BJ (cell line): ENCODE results near the gene RCAN2. TPM values are rescaled to one million over a fixed set of nuclear protein-coding genes. Genes with fewer than 3 reads are reported as not detected.
"Not testable (repeated sequence)": the region's sequence is repeated elsewhere in the genome, so short reads cannot be mapped to it uniquely, and the experiment has no call there.

Experiments used
- CTCF ChIA-PET: fragments of 350-600 bp; formaldehyde crosslinking; extraction: SDS; loops from one replicate; lab custom pipeline; 2021; ENCODE audit warnings: antibody characterized with exemption, inconsistent platforms; lab: Yijun Ruan, JAX
- POLR2A ChIA-PET: fragments of 300-600 bp; sonication (Branson Sonifier 250); formaldehyde crosslinking; extraction: SDS; loops from one replicate; lab custom pipeline; 2021; ENCODE audit warnings: antibody characterized with exemption; lab: Charles Lee
- DNase-seq: peaks from one replicate; pipeline ENCODE4 v3.0.0-alpha.2; 2011; ENCODE audit warnings: low read depth
- H3K27me3 ChIP-seq: 2 replicates; pipeline ENCODE4 v1.6.0; 2011; ENCODE audit warnings: low read length; ENCODE audit not compliant: control insufficient read depth, insufficient read depth
- H3K36me3 ChIP-seq: 2 replicates; pipeline ENCODE4 v1.5.1; 2011; ENCODE audit warnings: low read length; ENCODE audit not compliant: control insufficient read depth, insufficient read depth
- H3K4me3 ChIP-seq: 2 replicates; pipeline ENCODE4 v1.5.1; 2011; ENCODE audit warnings: low read depth, mild to moderate bottlenecking, control low read depth, low read length
- polyA plus RNA-seq: library from polyadenylated mRNA; depleted of rRNA; stranded (reverse); fragments of >200 nt; gene quantifications from 2 replicates; pipeline ENCODE4 v1.2.3, GENCODE V29; 2011
- TF ChIP-seq, protein P1 (sequence below): IDR thresholded peaks from 2 replicates; pipeline ENCODE4 v1.5.1; 2011; ENCODE audit warnings: low read depth, mild to moderate bottlenecking, control low read depth, inconsistent platforms, low read length, moderate library complexity; ENCODE audit not compliant: insufficient read depth

The RCAN2 gene
- polyA plus RNA-seq, 1 experiment: 5.9 TPM

DNA sequence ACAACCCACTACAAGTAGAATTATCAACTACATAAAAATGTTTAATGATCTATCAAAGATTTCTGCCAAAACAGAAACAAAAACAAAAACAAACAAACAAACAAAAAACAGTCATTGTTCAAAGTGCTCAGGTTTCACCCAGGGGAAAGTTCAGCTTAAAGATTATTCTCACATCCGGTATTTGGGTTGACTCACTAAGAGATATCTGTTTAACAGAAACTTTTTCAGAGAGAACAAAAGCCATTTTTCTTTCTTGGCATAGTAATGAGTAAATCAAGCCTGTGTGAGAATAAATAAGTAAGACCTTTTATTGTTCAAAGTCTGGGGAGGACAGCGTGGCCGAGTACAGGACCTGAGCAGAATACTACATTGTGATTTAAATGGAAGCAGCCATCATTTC is 143.6 kb downstream of the RCAN2 start:
- POLR2A ChIA-PET: no interaction called here

DNA sequence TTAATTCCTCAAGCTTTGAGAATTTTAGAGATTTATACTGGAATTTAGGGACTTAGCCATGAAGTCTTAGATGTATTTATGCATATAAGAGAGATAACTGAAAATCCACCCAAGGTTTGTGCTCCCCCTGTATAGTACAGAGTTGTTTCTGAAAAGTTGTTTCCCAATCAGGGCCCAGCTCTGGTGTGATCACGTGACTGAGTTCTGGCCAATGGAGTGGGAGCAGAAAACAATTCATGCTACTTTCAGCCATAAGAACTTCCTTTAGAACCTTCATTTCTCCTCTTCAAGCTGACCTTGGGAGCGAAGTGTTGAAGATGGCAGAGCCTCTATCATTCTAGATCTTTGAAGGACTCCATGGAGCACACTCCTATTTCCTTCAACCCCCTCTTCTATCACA is 151.0 kb downstream of the RCAN2 start:
- CTCF ChIA-PET: interaction anchor here (0.7 to 1.3 kb wide), 2 partner anchors 10 to 12 kb away, joined by 3 read pairs; no protein-coding TSS in a partner anchor
- H3K27me3 ChIP-seq: no peaks in the 10 kb centered on the region
- DNase-seq: no peak
- TF ChIP-seq, protein P1, sequence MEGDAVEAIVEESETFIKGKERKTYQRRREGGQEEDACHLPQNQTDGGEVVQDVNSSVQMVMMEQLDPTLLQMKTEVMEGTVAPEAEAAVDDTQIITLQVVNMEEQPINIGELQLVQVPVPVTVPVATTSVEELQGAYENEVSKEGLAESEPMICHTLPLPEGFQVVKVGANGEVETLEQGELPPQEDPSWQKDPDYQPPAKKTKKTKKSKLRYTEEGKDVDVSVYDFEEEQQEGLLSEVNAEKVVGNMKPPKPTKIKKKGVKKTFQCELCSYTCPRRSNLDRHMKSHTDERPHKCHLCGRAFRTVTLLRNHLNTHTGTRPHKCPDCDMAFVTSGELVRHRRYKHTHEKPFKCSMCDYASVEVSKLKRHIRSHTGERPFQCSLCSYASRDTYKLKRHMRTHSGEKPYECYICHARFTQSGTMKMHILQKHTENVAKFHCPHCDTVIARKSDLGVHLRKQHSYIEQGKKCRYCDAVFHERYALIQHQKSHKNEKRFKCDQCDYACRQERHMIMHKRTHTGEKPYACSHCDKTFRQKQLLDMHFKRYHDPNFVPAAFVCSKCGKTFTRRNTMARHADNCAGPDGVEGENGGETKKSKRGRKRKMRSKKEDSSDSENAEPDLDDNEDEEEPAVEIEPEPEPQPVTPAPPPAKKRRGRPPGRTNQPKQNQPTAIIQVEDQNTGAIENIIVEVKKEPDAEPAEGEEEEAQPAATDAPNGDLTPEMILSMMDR: no peak
- H3K4me3 ChIP-seq: no peak overlapping the region
- POLR2A ChIA-PET: no interaction called here
- no peaks in the 10 kb centered on the region for H3K36me3 ChIP-seq

More for the DNA sequence above, 143.6 kb downstream of the RCAN2 start:
- H3K36me3 ChIP-seq: no peaks in the 10 kb centered on the region
- no peak overlapping the region for H3K4me3 ChIP-seq
- no peak for DNase-seq
- TF ChIP-seq, protein P1: no peak
- H3K27me3 ChIP-seq: no peaks in the 10 kb centered on the region
- CTCF ChIA-PET: no interaction called here

DNA sequence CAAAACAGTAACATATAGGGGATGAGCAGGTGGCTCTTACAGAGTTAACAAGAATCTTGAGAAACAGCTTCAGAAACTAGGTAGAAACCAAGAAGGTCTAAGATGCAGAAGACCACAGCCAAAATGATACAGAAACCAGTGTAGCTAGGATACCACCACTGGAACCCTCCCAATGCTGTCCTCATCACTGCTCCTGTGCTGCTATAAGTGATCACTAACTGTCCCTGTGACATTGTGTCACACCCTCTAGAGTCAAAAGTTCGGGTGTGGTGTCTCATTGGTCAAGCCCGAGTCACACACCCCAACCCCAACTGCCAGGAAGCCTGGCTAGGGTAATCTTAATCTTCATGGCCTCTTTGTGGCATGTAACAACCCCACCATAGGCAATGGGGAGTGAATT is 153.1 kb downstream of the RCAN2 start:
- Histone ChIP-seq H3K27me3 (no peaks in the 10 kb centered on the region), H3K4me3 (no peak overlapping the region), H3K36me3 (no peaks in the 10 kb centered on the region)
- ChIA-PET POLR2A (no interaction called here), CTCF (interaction anchor here (1.1 kb wide), 1 partner anchor 11 kb away, joined by 4 read pairs; no protein-coding TSS in a partner anchor)
- no peak for DNase-seq
- TF ChIP-seq, protein P1: no peak

DNA sequence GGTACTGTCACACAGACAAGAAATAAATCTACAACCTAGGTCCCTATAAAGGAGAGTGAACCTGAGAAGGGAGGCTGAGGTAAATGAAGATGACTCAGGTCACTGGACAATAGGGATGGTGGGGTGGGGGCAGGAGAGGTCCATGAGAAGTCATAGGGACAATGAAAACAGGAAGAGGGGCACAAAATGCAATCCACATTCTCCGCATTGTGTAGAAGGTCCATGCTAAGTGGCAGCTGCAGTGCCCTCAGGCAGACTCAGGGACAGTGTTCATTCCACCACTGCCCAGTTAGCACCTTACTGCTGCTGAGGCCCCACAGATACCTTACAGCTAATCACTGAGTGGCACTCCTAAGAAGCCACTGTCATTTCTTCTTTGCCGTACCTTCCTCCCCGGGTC is 156.8 kb downstream of the RCAN2 start:
- no peak overlapping the region for H3K4me3 ChIP-seq
- no peaks in the 10 kb centered on the region for H3K27me3 ChIP-seq
- ChIA-PET CTCF (no interaction called here), POLR2A (interaction anchor here (0.6 kb wide), 1 partner anchor 351 kb away, joined by 4 read pairs; no protein-coding TSS in a partner anchor)
- DNase-seq: no peak
- TF ChIP-seq, protein P1: no peak
- no peaks in the 10 kb centered on the region for H3K36me3 ChIP-seq

DNA sequence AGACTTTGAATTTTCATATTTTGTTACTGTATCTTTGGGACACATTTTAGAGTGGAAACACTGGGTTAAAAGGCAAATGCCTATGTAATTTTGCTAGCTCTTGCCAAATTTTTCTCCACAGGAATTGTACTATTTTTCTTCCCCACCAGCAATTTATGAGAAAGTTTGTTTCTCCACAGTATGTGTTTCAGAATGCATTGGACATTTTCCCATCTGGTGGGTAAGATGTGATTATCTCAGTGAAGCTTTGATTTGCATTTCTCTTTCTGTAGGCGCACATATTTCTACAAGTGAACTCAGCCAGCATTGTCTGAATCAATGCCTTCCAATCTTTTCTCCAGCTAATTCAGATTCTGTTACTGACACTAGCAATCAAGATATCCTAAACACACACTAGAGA is 157.8 kb downstream of the RCAN2 start:
- H3K4me3 ChIP-seq: no peak overlapping the region
- H3K36me3 ChIP-seq: no peaks in the 10 kb centered on the region
- TF ChIP-seq, protein P1: no peak
- POLR2A ChIA-PET: interaction anchor here (0.6 kb wide), 1 partner anchor 352 kb away, joined by 4 read pairs; no protein-coding TSS in a partner anchor
- DNase-seq: no peak
- CTCF ChIA-PET: no interaction called here
- H3K27me3 ChIP-seq: no peaks in the 10 kb centered on the region

DNA sequence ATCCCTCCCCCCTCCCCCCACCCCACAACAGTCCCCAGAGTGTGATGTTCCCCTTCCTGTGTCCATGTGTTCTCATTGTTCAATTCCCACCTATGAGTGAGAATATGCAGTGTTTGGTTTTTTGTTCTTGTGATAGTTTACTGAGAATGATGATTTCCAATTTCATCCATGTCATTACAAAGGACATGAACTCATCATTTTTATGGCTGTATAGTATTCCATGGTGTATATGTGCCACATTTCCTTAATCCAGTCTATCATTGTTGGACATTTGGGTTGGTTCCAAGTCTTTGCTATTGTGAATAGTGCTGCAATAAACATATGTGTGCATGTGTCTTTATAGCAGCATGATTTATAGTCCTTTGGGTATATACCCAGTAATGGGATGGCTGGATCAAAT is 158.8 kb downstream of the RCAN2 start:
- H3K4me3 ChIP-seq, H3K36me3 ChIP-seq, H3K27me3 ChIP-seq, POLR2A ChIA-PET, DNase-seq, CTCF ChIA-PET: not testable (repeated sequence)
